LNCAP (cell line): ENCODE results near the gene TTYH3.

Source experiments
- CTCF ChIP-seq: fragments of 450-650 bp; IDR thresholded peaks from 2 replicates; pipeline ENCODE4 v1.5.1; 2017; ENCODE audit warnings: mild to moderate bottlenecking

TTYH3 gene

GRCh38 chr7:2605608-2606538, 25.9 kb upstream of the TTYH3 start:
- no peak for TF ChIP-seq CTCF

GRCh38 chr7:2606539-2606936, 25.2 kb upstream of the TTYH3 start:
- TF ChIP-seq CTCF = no peak

- no peak for TF ChIP-seq CTCF
Measured at GRCh38 chr7:2607122-2607922, 24.5 kb upstream of the TTYH3 start.

GRCh38 chr7:2607923-2608904, 23.6 kb upstream of the TTYH3 start:
- TF ChIP-seq CTCF = no peak

- TF ChIP-seq CTCF = peak; percentile 16; the same call in 1 of the 2 replicates
Measured at GRCh38 chr7:2608921-2609411, 22.8 kb upstream of the TTYH3 start.

GRCh38 chr7:2610466-2610865, 21.3 kb upstream of the TTYH3 start:
- TF ChIP-seq CTCF = no peak

- TF ChIP-seq CTCF = no peak
Measured at GRCh38 chr7:2610898-2611297, 20.9 kb upstream of the TTYH3 start.
